Measurements from ENCODE around the gene PDGFB. TPM values are rescaled to one million over a fixed set of nuclear protein-coding genes. Genes with fewer than 3 reads are reported as not detected.
"Not testable (repeated sequence)": the region's sequence is repeated elsewhere in the genome, so short reads cannot be mapped to it uniquely, and the experiment has no call there.

The PDGFB gene
- total and polyA plus RNA-seq, 2 of the 4 experiments (the other 2 are of a cell fraction) = 0.07 TPM; not detected in 1

- H2BK20ac ChIP-seq (ENCODE audit: low read depth, low read length); H3K23ac ChIP-seq (ENCODE audit: low read depth, low read length); H3K4me1 ChIP-seq (ENCODE audit: control insufficient read depth, insufficient read depth, low read length); H3K9ac ChIP-seq (ENCODE audit: low read depth, low read length); H3K79me1 ChIP-seq (ENCODE audit: low read depth in 1 of 2, low read length in 2 of 2); H2AK9ac ChIP-seq (replicated peaks; ENCODE audit: low read depth, low read length, poor library complexity); H3K9me1 ChIP-seq (ENCODE audit: insufficient read depth, low read length); H4K91ac ChIP-seq (ENCODE audit: insufficient read depth, low read depth, low read length); H3K4ac ChIP-seq (ENCODE audit: low read depth, low read length); H3K4me2 ChIP-seq (ENCODE audit: low read depth, low read length); H3K36me3 ChIP-seq (ENCODE audit: control insufficient read depth, insufficient read depth, low read length); H3K4me3 ChIP-seq (ENCODE audit: insufficient read depth, low read depth, low read length); H2AFZ ChIP-seq (replicated peaks; ENCODE audit: low read length, poor library complexity); H4K5ac ChIP-seq (ENCODE audit: low read depth, low read length); H2BK120ac ChIP-seq (ENCODE audit: low read depth, low read length); POLR2A ChIA-PET (ENCODE audit: unreplicated experiment); dilution Hi-C loops (cut with HindIII; ENCODE audit: low sequenced_read_pairs, unreplicated experiment); H3K27me3 ChIP-seq (ENCODE audit: control insufficient read depth, insufficient read depth, low read length); H3K14ac ChIP-seq (replicated peaks; ENCODE audit: low read depth, low read length); H2BK5ac ChIP-seq (ENCODE audit: low read depth, low read length, poor library complexity, severe bottlenecking); CTCF ChIA-PET; H3K9me3 ChIP-seq (ENCODE audit: control insufficient read depth, insufficient read depth, low read length); H2BK15ac ChIP-seq (ENCODE audit: low read depth, low read length); H3K27ac ChIP-seq (ENCODE audit: insufficient read depth, low read length); H4K8ac ChIP-seq (ENCODE audit: low read depth in 2 of 2, low read length in 2 of 2); H2AK5ac ChIP-seq (ENCODE audit: low read depth, low read length); BruUV-seq (replicated peaks); DNase-seq; ATAC-seq (ENCODE audit: low read depth); in situ Hi-C loops (cut with MboI; ENCODE audit: low sequenced_read_pairs); H3K56ac ChIP-seq (ENCODE audit: extremely low read depth, insufficient read depth, low read length); H4K20me1 ChIP-seq (ENCODE audit: insufficient read depth, low read length); intact Hi-C loops (cut with micrococcal nuclease); H3K18ac ChIP-seq (ENCODE audit: low read depth, low read length): not testable (repeated sequence)
- WGBS, 2 experiments (ENCODE audit: extremely low coverage in 2 of 2, insufficient read length in 1 of 2) = no CpG with 5 or more reads among the region's 6 CpGs
Measured at GRCh38 chr22:39218432-39218831, 26.4 kb downstream of the PDGFB start.

All from IMR-90 (cell line).